Nephron (organoid): ENCODE results near the gene IL17C.

Experiments
- H3K27ac Mint-ChIP-seq, 3 experiments: 2 replicates each; pipeline ENCODE4 v1.8.0; 2020; ENCODE audit warnings: mixed read lengths in 3 of 3, mild to moderate bottlenecking in 2 of 3, moderate library complexity in 1 of 3
- H3K27me3 Mint-ChIP-seq: 2 replicates; pipeline ENCODE4 v1.8.0; 2021; ENCODE audit warnings: low read depth, mild to moderate bottlenecking, moderate library complexity, mixed read lengths
- H3K36me3 Mint-ChIP-seq: 2 replicates; pipeline ENCODE4 v1.8.0; 2020; ENCODE audit warnings: low read depth, mixed read lengths
- H3K4me1 Mint-ChIP-seq: 2 replicates; pipeline ENCODE4 v1.8.0; 2020; ENCODE audit warnings: mixed read lengths
- H3K4me3 Mint-ChIP-seq, 3 experiments: 2 replicates each; pipeline ENCODE4 v1.8.0; 2020; ENCODE audit warnings: mild to moderate bottlenecking in 3 of 3, mixed read lengths in 3 of 3, moderate library complexity in 2 of 3
- H3K9me3 Mint-ChIP-seq: 2 replicates; pipeline ENCODE4 v1.8.0; 2020; ENCODE audit warnings: mixed read lengths
- TF ChIP-seq, protein P1 (sequence below), 3 experiments: fragments of 200-600 bp; sonication (generic); IDR thresholded peaks; one replicate each; pipeline ENCODE4 v1.5.0; 2021; ENCODE audit warnings: antibody characterized with exemption in 3 of 3; ENCODE audit not compliant: unreplicated experiment in 3 of 3

The IL17C gene

DNA sequence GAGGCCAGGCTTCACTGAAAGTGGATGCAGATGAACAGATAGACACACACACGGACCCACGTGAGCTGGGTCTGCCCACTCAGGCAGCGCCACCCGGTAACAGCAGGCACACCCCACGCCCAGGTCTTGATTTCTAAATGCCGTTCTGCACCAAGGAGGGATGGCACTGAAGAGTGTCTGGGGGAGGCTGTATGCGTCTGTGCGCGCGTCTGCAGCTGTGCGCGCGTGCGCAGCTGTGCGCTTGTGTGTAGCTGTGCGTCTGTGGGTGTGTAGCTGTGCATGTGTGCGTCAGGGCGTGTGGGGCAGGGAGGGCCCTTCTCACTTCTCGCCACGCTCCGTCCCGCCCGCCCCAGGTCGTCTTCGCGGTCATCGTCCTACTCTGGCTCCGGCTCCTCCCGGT, 15.5 kb upstream of the IL17C start:
- no peaks in the 10 kb centered on the region for H3K9me3 Mint-ChIP-seq
- H3K4me1 Mint-ChIP-seq = no peaks in the 10 kb centered on the region
- no peaks in the 10 kb centered on the region for H3K27me3 Mint-ChIP-seq
- H3K27ac Mint-ChIP-seq = no peak overlapping the region
- TF ChIP-seq, protein P1, sequence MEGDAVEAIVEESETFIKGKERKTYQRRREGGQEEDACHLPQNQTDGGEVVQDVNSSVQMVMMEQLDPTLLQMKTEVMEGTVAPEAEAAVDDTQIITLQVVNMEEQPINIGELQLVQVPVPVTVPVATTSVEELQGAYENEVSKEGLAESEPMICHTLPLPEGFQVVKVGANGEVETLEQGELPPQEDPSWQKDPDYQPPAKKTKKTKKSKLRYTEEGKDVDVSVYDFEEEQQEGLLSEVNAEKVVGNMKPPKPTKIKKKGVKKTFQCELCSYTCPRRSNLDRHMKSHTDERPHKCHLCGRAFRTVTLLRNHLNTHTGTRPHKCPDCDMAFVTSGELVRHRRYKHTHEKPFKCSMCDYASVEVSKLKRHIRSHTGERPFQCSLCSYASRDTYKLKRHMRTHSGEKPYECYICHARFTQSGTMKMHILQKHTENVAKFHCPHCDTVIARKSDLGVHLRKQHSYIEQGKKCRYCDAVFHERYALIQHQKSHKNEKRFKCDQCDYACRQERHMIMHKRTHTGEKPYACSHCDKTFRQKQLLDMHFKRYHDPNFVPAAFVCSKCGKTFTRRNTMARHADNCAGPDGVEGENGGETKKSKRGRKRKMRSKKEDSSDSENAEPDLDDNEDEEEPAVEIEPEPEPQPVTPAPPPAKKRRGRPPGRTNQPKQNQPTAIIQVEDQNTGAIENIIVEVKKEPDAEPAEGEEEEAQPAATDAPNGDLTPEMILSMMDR (IDR thresholded peaks at IDR 0.05; ENCODE audit: unreplicated experiment in 3 of 3) = no peak
- H3K36me3 Mint-ChIP-seq = peaks cover 35% of the 10 kb centered on the region
- H3K4me3 Mint-ChIP-seq = no peak overlapping the region

DNA sequence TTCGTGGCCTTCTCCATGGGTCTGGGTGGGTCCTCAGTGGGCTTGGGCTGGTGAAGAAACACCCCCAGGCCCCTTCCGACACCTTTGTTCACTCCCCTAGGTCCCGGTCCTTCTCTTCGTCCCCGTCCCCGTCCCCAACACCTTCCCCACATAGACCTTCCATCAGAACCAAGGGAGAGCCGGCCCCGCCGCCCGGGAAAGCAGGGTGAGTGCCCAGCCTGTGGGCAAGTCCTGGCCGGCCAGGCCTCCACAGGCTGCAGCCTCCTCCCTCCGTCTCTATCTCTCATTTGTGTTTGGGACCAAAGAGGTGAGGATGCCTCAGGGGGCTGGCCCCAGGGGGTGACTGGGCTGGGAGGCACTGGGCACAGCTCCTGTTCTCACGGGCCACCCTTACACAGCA, 14.5 kb upstream of the IL17C start:
- H3K27me3 Mint-ChIP-seq = no peaks in the 10 kb centered on the region

DNA sequence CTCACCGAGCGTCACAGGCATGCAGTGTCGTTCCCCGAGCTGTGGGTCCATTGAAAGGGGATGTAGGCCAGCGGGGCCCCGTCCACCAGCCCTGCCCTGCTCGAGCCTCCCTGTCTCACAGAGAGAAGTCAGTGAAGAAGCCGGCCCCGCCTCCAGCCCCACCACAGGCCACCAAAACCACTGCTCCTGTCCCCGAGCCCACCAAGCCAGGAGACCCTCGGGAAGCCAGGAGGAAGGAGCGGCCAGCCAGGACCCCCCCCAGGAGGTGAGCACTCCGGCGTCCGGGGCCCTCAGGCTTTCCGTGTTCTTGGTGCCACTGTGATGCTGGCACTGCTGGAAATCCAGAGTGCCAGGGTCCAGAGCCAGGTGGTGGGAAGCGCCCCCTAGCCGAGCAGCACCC, 13.9 kb upstream of the IL17C start:
- no peaks in the 10 kb centered on the region for H3K9me3 Mint-ChIP-seq
- no peaks in the 10 kb centered on the region for H3K4me1 Mint-ChIP-seq
- TF ChIP-seq, protein P1 (IDR thresholded peaks at IDR 0.05; ENCODE audit: unreplicated experiment in 3 of 3) = no peak
- no peaks in the 10 kb centered on the region for H3K27me3 Mint-ChIP-seq
- no peak overlapping the region for H3K27ac Mint-ChIP-seq
- no peak overlapping the region for H3K4me3 Mint-ChIP-seq
- peaks cover 39% of the 10 kb centered on the region for H3K36me3 Mint-ChIP-seq

More for the DNA sequence above, 14.5 kb upstream of the IL17C start:
- TF ChIP-seq, protein P1 (IDR thresholded peaks at IDR 0.05; ENCODE audit: unreplicated experiment in 3 of 3) = no peak
- peaks cover 43% of the 10 kb centered on the region for H3K36me3 Mint-ChIP-seq
- no peak overlapping the region for H3K4me3 Mint-ChIP-seq
- no peaks in the 10 kb centered on the region for H3K4me1 Mint-ChIP-seq
- no peaks in the 10 kb centered on the region for H3K9me3 Mint-ChIP-seq
- H3K27ac Mint-ChIP-seq = no peak overlapping the region

DNA sequence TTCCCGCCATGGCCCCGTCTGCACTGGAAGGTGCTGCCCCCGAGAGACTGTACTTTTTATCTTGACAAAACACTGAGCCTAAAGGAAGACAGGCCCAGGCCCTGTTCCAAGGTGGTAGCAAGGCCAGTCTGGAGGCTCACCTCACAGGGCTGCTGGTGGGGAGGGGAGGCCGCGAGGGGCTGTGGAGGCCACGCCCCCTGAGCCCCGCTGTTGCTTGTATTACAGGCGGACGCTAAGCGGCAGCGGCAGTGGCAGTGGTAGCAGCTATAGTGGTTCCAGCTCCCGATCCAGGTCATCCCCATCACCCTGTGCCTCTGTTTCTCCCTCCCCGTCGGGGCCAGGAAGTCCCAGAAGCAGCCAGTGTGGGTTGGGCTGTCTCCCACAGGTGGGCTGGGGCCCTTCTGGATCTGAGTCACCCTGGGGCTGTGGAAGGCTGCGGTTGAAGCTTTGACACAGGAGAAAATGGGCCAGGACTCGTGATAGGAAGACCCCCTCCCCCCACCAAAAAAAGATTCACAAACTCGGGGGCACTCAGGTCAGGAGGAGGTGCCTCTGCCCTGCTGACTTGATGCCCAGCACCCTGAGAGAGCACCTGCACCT, 13.3 kb upstream of the IL17C start:
- Mint-ChIP-seq H3K9me3 (no peaks in the 10 kb centered on the region), H3K36me3 (peaks cover 42% of the 10 kb centered on the region), H3K4me1 (no peaks in the 10 kb centered on the region), H3K27me3 (no peaks in the 10 kb centered on the region), H3K27ac (no peak overlapping the region), H3K4me3 (no peak overlapping the region)
- TF ChIP-seq, protein P1 (IDR thresholded peaks at IDR 0.05; ENCODE audit: unreplicated experiment in 3 of 3) = no peak

DNA sequence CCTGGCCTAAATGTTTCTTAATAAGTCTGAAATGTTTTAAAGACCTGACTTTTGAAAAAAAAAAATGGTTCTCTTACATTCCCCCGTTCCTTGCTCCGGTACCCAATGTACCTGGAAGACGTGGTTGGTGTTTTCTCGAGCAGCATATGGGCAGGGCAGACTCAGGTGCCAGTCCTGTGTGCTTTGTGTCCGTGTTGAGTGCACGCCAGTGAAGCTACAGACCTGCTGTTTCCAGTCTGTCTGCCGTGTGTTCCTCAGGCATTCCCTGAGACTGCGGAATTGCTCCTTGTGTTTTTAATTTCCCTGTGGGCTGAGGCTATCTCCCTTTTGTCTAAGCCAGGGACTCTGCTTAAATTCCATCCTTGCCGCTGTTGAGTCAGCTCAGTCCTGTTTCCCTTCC, 11.7 kb upstream of the IL17C start:
- Mint-ChIP-seq H3K4me1 (no peaks in the 10 kb centered on the region), H3K4me3 (no peak overlapping the region), H3K36me3 (peaks cover 47% of the 10 kb centered on the region), H3K9me3 (no peaks in the 10 kb centered on the region), H3K27ac (no peak overlapping the region), H3K27me3 (no peaks in the 10 kb centered on the region)
- TF ChIP-seq, protein P1 (IDR thresholded peaks at IDR 0.05; ENCODE audit: unreplicated experiment in 3 of 3) = no peak
